IPS-NIHi7 (cell line): ENCODE results near the gene NLRP1.

Source experiments
- DNase-seq: peaks from one replicate; pipeline ENCODE4 v3.0.0; 2012; ENCODE audit warnings: mixed read lengths; ENCODE audit errors: extremely low spot score

The NLRP1 gene

DNA sequence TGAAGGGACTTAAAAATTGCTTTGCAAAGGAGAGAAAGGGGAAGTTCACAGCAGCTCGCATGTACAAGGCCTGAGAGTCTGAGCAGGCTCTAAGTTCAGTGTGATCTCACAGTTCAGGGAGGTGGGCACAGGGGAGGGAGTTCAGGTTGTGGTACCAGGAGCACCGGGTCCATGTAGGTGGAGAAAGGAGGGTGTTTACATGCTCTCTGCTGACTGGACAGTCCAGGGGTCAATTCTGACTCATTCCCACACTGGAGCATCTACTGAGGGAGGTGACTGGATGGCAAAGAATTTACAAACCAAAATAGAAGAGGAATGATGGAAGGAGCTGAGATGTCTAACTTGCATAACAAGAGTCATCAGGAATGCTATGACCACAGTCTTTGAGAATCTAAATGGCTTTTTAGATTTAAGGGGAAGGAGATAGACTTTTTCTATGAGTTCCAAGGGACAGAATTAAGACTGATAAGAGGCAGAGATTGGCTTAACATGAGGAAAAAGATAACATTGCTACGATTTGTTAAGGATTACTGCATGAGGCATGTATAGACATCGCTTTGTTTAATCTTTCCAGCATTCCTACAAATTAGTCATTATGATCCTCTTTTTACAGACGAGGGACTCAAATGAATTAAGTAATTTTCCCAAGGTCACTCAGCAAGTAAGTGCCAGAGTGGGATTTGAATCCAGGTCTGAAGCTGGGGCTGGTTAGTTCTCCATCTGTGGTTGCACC lies 68.1 kb downstream of the NLRP1 start:
- no peak for DNase-seq

DNA sequence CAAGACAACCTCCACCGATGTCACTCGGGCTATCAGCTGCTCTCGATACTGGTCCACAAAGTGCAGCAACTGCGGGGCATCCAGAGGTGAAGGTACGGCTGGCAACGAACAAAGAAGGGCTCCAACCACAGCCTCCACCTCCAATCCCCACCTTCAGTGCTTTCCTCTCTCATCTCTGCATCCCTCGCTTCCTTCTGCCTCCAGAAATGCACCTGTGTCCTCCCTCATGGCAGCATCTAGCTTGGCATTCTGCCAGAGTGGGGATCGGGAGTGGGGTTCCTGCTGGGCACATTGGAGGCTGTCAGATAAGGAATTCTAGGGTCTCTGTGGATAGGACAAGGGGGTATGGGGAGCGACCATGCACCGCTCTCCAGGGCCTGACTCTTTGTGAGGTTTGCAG lies 69.3 kb downstream of the NLRP1 start:
- no peak for DNase-seq

DNA sequence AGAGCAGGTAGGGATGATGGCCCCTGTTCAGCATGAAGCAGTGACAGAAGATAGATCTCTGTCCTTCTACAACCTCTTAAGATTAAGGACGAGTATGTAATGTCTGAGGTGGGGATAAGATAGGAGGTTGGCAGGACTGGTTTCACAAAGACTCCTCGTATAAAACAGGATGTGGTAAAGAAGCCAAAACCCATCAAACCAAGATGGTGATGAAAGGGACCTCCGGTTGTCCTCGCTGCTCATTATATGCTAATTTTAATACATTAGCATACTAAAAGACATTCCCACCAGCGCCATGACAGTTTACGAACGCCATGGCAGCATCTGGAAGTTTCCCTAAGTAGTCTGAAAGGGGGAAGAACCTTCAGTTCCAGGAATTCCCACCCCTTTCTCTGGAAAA lies 70.7 kb downstream of the NLRP1 start:
- no peak for DNase-seq

DNA sequence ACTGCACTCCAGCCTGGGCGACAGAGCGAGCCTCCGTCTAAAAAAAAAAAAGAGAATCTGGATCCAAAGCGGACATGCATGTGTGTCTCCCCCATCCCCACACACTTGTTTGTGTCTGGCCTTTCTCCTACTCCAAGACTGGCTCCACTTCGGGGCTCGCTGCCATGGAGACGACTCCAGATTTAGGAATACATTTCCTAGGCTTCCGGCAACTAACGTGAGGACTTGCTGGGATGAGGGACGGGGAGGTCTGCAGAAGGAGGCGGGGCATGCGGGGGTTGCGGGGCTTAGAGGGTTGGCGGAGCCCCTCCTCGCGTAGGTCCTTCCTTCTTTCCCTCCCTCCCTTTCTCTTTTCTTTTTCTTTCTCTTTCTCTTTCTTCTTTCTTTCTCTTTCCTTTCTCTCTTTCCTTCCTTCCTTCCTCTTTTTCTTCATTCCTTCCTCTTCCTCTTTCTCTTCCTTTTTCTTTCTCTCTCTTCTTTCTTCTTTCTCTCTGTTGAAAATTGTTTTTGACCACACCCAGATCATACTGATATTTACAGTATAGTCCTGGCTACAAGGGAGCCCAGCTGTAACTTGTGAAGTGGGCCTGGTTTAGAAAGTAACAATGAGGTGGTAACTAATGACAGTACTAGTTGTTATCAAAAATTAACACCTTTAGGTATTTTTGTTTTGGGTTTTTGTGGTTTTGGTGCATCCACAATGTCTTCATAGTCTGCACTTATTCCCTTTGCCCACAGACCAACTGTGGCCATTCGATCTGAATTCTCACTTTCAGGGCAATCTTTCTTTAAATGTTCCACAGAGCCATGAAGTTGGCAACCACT lies 72.7 kb downstream of the NLRP1 start:
- DNase-seq, result peak; percentile 41

DNA sequence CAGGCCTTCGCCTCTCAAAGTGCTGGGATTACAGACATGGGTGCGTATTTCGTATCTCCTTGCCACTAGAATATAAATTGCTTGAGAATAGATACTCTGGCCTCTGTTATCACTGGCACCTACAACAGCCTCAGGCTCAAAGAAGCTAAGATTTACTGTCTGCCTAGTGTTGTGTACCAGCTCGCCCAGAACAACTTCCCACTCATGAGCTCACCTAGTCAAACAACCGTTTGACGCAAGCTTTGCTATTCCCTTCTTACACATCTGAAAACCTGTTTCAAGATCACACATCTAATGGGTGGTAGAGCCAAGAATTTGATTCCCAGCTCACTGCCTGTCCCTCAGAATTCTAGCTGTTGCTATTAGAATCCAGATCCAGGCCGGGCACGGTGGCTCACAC lies 73.5 kb downstream of the NLRP1 start:
- DNase-seq, result no peak

DNA sequence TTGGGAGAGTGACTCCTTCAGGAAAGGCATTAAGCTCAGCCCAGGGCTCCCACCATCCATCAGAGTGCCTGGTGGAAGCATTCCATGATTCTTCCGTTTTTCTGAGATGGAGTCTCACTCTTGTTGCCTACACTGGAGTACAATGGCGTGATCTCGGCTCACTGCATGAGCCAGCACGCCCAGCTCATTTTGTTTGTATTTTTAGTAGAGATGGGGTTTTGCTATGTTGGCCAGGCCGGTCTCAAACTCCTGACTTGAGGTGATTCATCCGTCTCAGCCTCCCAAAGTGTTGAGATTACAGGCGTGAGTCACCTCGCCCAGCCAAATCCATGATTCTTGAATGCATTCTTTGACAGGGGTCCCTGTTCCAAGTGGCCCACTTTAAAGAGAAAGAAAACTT lies 74.8 kb downstream of the NLRP1 start:
- no peak for DNase-seq

DNA sequence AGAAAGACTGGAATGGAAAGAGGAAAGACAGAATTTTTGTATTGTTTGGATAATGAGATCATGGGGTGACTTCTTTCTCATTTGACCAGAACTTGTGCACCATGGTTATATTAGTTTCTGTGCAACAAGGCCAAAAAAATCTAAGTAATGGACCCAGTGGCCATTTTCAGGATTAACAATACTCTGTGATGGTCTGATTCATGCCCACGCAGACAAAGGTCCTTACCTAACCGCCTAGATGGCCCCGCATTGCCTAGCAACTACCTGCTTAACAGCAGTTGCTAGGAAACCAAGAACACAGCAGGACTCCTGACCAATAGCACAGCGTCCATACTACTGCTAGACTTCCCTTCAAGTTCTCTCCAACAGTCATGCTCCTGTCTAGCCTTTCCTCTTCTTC lies 75.5 kb downstream of the NLRP1 start:
- DNase-seq, result peak; percentile 37

DNA sequence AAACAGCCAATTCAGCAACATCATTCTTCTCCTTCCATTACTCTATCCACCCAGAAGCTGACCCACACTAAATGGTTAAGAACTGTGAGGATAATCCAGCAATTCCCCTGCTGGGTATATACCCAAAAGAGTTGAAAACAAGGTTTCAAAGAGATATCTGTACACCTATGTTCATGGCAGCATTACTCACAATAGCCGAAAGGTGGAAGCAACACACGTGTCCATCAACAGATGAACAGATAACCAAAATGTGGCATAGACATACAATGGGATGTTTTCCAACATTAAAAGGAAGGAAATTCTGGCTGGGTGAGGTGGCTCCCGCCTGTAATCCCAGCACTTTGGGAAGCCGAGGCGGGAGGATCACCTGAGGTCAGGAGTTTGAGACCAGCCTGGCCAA lies 78.0 kb downstream of the NLRP1 start:
- no peak for DNase-seq

DNA sequence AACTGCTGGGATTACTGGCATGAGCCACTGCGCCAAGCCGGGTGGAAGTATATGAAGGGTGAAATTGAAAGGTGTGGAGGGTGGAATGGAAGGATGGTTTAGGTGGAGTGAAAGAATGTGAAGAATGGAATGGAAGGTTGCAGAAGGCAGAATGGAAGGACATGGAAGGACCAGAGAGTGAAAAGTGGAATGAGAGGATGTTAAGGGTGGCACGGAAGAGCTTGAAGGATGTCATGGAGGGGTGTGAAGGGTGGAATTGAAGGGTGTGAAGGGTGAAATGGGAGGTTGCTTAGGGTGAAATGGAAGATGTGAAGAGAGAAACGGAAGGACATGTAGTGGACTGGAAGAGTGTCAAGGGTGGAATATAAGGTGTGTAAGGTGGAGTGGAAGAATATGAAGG lies 81.8 kb downstream of the NLRP1 start:
- no peak for DNase-seq

DNA sequence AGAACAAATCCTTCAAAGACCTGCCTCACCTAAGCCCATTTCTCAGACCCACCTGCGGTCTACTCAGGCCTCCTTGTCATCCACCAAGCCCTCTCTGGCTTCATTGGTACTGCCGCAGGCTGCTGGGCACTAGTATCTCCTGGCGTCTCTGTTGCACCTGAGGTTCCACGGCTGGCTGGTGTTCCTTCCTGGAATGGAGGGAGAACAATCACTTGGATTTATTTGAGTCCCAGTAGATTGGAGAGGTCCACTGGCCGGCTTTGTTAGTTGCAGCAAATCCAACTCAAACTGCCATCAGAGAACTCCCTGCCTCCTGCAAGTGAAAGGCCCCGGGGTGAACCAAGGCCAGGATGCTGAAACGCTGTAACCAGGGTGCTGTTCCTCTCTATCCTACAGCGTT lies 82.6 kb downstream of the NLRP1 start:
- DNase-seq, result no peak

DNA sequence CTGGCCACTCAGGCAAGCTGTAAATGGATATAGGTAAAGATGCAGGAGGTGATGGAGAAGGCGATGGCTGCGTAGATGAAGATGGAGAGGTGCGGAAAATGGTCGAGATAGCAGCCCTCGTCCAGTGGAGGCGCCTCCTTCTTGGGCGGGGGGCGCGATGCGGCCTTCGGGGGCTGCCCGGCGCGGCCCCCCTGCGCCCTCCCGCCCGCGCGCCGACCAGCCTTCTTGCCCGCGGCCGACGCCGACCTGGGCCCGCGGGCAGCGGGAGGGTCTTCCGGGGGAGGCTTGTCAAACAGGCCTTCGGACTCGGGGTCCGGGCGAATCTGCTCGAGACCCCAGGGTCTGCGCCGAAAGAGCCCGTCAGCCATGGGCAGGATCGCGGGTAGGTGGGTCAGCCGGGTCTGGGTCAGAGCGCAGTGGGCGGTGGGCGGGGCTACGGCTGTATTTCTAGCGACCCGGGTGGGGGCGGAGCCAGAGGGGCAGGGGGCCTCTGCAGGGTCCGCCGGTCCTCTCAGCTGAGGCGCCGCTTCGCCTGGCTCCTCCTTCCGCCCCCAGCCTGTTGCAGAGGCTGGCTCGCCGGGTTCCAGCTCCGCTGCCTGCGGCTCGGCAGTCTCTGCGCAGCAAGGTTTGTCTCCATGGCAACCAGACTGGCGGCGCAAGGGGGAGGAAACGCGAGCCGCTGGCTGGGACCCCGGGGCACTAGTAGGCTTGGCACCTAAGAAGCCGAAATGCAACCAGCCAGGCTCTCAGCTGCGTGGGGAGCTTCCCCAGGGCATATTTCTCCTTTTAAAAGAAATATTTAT lies 83.5 kb downstream of the NLRP1 start:
- DNase-seq, result peak; percentile 100

DNA sequence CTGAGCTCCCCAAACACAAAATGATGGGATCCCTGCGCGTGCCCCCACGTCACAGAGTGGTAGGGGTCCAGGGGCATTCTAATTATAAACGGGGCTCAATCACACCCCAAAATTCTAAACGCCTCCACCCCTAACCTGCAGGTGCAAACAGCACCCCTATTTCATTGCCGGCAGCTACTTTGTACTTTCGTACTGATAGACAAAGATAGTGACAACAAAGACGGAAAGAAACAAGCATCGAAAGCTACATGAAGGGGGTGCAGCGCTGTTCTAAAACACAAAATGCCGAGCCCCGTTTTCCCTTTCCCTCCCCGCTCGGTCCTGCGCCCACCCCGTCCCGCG lies 84.1 kb downstream of the NLRP1 start:
- DNase-seq, result no peak

DNA sequence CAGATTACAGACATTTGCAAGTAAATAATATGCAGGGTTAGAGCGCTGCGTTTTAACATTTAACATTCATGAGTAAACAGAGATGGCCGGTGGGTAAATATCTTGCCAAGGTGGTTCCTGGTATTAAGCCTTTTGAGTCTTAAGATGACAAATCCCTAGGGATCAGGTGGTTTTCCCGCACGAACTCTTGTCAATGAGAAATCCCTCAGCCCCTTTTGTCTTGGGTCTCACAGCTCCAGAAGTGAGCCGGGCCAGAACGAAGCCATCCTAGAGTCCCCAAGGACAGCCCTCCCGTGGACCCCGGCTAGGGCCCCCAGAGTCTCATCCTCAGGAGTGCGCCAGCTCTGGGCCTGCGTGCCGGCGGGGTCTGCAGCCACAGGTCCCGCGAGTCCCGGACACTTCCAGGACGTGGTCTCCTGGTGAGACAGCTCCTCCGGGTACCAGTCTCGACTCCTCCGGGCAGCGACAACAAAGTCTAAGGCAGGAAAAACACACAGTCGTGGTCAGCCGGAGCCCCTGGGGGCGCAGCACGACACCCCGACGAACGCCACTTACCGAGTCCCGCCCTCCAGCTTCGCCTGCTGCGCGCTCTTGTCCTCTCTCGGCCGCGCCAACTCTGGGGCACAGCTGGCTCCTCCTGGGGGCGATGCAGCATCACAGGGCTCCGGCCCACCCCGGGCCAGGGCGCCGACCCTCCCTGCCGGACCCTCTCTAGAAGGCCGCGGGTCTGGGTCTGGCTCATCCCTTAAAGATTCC lies 84.7 kb downstream of the NLRP1 start:
- DNase-seq, result peak; percentile 24

DNA sequence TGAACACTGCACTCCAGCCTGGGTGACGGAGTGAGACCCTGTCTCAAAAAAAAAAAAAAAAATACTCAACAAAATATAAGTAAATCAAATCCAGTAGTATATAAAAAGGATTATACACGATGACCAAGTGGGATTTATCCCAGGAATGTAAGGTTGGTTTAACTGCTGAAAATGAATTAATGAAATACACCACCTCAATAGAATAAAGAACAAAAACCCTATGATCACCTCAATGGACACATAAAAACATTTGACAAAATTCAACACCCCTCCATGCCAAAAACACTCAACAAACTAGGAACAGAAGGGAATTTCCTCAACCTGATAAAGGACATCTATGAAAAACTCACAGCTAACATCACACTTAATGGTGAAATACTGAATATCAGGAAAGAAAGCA lies 91.3 kb downstream of the NLRP1 start:
- DNase-seq, result no peak

DNA sequence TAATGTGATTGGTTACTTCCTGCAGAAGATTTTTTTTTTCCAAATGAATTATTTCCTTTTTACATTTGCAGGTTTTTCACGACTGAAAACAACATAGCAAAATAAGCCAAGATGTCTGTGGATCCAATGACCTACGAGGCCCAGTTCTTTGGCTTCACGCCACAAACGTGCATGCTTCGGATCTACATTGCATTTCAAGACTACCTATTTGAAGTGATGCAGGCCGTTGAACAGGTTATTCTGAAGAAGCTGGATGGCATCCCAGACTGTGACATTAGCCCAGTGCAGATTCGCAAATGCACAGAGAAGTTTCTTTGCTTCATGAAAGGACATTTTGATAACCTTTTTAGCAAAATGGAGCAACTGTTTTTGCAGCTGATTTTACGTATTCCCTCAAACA lies 95.6 kb downstream of the NLRP1 start:
- DNase-seq, result no peak

DNA sequence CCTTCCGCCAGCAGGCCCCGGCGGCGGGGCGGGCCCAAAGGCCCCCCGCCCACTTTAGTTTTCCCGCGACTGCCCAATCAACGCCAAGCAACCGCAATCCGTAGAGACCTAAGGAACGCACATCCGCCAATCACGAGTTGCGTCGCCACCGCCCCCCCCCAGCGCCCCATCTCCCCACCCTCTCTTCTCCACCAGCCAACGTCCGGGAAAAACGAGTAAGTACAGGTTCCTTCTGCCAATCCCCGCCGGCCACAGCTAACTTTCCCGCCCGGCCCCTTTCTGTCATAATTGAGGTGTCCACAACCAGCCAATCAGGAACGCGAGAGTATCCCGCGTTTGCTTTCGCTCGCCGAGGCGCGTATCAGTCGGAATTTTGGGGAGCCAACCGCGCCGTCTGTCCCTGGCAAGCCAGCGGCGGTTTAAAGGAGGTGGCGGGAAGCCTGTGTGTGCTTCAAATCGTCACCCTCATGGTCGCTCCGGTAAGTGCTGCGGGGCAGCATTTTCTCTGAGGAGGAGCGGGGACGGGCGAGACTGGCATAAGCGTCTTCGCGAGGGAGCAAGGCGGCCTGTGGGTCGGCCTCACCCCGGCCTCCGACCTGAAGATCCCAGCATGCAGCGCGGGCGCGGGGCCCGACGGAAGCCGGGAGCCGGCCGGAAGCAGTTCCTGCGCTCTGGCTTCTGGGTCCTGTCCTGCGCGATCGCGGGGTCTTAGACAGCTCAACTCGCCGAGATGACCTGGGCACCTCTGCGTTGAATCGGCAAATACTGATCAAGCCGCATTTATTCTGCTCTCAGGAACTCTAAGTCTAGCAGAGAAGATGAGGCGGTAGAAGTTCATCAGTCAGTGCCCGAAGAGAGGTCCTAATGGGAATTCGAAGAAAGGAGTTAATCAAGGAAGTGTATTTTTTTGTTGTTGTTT lies 97.8 kb downstream of the NLRP1 start, which contains the start of gene MIS12:
Gene MIS12 (plus strand): TSS at position 361 of the 919 bp plus-strand sequence. CDS start 2,297 bp downstream, outside the sequence.
- DNase-seq, result peak; percentile 99

DNA sequence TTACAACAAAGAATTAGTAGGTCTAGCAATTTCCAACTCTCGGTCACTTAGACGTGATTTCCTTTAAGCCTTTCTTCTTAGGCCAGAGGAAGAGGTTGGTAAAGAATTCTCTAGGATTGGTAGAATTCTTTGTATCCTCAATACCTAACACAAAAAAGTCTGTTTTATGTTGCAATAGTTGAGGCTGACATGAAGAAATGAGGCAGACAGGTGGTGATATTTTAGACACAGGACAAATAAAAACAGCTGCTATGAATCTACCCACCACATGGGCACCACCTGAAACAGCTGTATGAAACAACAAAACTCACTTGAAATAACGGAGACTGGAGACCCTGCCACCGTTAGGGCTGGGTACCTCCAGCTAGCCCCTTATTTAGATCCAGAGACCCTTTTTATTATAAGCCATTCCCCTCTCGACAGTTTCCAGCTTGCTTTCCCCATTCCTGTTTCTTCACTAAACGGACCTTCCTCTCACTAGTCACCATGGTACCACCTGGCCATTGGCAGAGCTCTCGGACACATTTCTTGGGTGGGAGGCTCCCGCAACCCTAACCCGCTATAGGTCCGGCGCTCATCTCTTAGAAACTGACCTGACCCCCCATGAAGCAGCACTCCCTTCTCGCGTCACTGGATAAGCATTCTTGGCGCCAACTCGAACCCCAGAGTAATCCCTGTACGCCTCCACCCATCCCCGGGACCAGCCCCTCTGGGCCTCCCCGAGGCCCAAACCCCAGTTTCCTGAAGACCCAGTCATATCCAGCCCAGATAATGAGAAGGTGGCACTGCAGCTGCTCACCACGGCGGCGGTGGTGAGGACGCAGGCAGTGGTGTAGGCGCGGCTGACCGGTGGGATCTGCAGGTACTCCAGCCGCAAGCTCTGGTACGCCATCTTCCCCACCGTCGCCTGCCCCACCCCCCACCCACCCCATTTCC lies 98.8 kb downstream of the NLRP1 start, which contains the start of gene DERL2:
Gene DERL2 (minus strand): TSS at position 909 of the 936 bp plus-strand sequence. CDS start 17 bp downstream, at position 892.
- DNase-seq, result peak; percentile 43

DNA sequence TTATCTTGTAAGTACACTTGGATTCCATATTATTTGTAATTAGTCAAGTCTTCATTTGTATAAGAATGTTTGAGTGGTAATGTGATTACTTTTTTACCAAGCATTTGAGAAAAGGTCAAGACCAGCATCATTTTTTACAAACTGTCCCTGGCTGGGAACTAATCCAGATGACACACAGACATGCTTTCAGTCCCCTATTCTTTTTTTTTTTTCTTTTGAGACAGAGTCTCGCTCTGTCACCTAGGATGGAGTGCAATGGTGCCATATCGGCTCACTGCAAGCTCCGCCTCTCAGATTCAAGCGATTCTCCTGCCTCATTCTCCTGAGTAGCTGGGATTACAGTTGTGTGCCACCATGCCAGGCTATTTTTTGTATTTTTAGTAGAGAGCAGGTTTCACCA lies 102.9 kb downstream of the NLRP1 start:
- no peak for DNase-seq

DNA sequence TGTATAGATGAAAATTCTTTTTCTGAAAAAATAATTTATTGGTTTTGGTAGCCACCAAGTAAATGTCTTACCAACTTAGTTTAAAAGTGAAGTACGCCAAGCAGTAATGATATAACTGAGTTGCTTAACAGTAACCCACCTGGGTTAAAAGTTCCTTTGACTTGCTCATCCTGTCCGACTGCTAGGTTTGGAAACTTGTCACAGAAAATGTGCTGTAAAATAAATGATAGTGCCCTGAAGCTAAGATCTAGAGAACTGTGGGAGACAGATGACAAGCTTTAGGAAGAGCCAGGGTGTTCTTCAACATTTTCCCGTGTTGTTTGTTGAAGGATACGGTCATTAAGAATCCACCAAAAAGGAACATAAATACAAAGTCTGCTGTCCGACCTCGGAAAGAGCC lies 103.3 kb downstream of the NLRP1 start:
- no peak for DNase-seq
